NB4 (cell line): ENCODE measurements around the gene CDK11B.

Source experiments
- DNase-seq: peaks from one replicate; pipeline ENCODE4 v3.0.0; 2010; ENCODE audit warnings: low read depth
- H3K4me3 ChIP-seq: one replicate; pipeline ENCODE4 v1.5.1; 2011; ENCODE audit warnings: mild to moderate bottlenecking, low read depth, low read length, moderate library complexity
- MYC ChIP-seq: IDR thresholded peaks from 2 replicates; pipeline ENCODE4 v1.6.1; 2011; ENCODE audit warnings: low read depth, low read length
- POLR2A ChIP-seq: IDR thresholded peaks from 2 replicates; pipeline ENCODE4 v1.6.1; 2011; ENCODE audit warnings: mild to moderate bottlenecking; ENCODE audit not compliant: insufficient read length; ENCODE audit errors: extremely low read depth
- TF ChIP-seq, protein P1 (sequence below): IDR thresholded peaks from 2 replicates; pipeline ENCODE4 v1.6.1; 2011; ENCODE audit warnings: low read depth, low read length
- TF ChIP-seq, protein P2 (sequence below): IDR thresholded peaks from one replicate; pipeline ENCODE4 v1.5.1; 2012; ENCODE audit warnings: low read depth, low read length

The CDK11B gene

DNA sequence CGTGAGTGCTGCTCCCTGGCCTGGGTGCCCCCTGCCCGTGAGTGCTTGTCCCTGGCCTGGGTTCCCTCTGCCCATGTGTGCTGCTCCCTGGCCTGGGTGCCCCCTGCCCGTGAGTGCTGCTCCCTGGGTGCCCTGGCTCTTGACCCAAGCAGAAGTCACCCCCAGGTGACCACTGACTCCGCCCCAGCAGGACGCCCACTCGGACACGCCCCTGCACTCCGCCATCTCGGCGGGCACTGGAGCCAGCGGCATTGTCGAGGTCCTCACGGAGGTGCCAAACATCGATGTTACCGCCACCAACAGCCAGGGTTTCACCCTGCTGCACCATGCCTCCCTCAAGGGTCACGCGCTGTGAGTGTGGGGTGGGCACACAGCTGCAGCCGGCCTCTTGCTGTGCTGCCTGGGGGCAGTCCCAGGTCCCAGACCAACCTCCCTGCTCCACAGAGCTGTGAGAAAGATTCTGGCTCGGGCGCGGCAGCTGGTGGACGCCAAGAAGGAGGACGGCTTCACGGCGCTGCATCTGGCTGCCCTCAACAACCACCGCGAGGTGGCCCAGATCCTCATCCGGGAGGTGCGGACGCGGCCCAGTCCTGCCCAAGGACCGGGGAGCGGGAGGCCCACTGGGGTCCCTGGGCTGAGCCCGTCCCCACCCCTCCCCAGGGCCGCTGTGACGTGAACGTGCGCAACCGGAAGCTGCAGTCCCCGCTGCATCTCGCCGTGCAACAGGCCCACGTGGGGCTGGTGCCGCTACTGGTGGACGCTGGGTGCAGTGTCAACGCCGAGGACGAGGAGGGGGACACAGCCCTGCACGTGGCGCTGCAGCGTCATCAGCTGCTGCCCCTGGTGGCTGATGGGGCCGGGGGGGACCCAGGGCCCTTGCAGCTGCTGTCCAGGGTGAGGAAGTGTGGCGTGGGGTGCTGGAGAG lies 30.7 kb downstream of the CDK11B start:
- H3K4me3 ChIP-seq = no peak overlapping the region
- DNase-seq = no peak
- TF ChIP-seq MYC (no peak), POLR2A (no peak)
- TF ChIP-seq, protein P1, sequence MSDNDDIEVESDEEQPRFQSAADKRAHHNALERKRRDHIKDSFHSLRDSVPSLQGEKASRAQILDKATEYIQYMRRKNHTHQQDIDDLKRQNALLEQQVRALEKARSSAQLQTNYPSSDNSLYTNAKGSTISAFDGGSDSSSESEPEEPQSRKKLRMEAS = no peak
- TF ChIP-seq, protein P2, sequence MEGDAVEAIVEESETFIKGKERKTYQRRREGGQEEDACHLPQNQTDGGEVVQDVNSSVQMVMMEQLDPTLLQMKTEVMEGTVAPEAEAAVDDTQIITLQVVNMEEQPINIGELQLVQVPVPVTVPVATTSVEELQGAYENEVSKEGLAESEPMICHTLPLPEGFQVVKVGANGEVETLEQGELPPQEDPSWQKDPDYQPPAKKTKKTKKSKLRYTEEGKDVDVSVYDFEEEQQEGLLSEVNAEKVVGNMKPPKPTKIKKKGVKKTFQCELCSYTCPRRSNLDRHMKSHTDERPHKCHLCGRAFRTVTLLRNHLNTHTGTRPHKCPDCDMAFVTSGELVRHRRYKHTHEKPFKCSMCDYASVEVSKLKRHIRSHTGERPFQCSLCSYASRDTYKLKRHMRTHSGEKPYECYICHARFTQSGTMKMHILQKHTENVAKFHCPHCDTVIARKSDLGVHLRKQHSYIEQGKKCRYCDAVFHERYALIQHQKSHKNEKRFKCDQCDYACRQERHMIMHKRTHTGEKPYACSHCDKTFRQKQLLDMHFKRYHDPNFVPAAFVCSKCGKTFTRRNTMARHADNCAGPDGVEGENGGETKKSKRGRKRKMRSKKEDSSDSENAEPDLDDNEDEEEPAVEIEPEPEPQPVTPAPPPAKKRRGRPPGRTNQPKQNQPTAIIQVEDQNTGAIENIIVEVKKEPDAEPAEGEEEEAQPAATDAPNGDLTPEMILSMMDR = no peak

DNA sequence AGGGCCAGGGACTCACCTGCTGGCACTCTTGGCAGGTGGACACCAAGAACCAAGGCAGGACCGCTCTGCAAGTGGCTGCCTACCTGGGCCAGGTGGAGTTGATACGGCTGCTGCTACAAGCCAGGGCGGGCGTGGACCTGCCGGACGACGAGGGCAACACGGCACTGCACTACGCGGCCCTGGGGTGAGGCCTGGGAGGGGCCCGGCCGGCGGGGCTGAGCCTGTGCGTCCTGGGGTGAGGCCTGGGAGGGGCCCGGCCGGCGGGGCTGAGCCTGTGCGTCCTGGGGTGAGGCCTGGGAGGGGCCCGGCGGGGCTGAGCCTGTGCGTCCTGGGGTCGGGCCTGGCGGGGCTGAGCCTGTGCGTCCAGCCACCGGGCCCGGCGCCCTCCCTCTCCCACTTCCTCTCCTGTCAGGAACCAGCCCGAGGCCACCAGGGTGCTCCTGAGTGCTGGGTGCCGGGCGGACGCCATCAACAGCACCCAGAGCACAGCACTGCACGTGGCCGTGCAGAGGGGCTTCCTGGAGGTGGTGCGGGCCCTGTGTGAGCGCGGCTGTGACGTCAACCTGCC lies 31.5 kb downstream of the CDK11B start:
- H3K4me3 ChIP-seq = no peak overlapping the region
- DNase-seq = no peak
- no peak for TF ChIP-seq MYC
- TF ChIP-seq, protein P2 = no peak
- no peak for TF ChIP-seq POLR2A
- TF ChIP-seq, protein P1 = no peak

DNA sequence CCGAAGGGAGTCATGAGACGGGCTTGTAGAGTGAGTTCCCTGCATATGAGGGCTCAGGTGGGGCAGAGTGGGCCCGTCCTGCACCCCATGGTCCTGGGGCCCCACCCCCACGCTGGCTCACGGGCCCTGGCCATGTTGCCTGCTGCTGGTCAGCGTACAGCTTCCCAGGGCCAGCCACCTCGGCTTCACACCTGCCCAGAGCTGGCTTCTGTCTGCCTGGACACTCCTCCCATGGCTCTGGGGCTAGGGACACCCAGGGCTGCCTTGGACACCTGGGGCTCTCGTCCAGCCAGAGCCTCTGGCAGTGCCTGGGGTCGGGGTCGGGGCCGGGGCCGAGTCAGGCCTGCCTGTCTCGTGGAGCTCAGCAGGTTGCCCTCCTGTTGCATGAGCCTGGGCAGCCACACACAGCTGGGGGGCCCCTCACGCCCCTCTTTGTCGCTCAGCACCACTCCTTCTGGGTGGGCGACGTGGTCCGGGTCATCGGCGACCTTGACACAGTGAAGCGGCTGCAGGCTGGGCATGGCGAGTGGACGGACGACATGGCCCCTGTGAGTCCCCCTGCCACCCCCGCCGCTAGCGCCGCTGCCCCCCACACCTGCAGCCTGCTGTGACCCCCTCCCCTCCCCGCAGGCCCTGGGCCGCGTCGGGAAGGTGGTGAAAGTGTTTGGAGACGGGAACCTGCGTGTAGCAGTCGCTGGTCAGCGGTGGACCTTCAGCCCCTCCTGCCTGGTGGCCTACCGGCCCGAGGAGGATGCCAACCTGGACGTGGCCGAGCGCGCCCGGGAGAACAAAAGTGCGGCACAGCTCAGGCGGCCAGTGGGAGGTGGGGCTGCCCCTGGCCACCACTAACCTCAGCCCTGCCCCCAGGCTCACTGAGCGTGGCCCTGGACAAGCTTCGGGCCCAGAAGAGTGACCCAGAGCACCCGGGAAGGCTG lies 32.3 kb downstream of the CDK11B start:
- TF ChIP-seq, protein P2 = no peak
- TF ChIP-seq POLR2A = no peak
- TF ChIP-seq, protein P1 = no peak
- TF ChIP-seq MYC = no peak
- H3K4me3 ChIP-seq = no peak overlapping the region
- DNase-seq = no peak

DNA sequence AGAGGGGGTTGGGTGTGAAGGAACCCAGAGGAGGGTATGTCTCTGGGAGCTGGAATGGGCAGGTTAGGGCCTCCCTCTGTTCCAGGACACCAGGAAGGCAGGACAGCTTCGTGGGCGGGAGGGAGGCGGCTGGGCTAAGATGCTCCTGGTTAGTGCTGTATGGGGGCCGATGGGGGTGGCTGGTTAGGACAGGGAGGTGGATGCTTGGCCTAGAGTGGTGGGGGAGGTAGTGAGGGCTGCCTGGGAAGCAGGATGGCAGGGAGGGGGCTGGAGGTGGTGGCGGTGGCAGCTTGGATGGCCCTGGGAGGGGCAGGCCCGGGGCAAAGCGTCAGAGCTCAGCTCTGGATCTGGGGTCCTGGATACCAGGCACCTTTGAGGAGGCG lies 33.0 kb downstream of the CDK11B start:
- DNase-seq = no peak
- TF ChIP-seq POLR2A (no peak), MYC (no peak)
- TF ChIP-seq, protein P1 = no peak
- TF ChIP-seq, protein P2 = no peak
- no peak overlapping the region for H3K4me3 ChIP-seq

DNA sequence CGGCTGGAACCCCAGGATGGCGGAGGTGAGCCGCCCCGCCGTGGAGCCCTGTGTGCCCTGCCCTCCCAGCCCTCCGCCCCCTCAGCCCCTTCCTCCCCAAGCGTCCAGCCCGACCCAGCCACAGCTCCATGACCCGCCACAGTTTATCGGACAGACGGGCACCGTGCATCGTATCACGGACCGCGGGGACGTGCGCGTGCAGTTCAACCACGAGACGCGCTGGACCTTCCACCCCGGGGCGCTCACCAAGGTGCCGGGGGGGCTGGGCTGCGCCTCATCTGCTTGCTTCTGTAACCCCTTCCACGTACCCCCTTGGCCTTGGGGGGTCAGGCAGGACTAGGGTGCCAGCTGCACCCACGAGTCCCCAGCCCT lies 33.4 kb downstream of the CDK11B start:
- no peak for DNase-seq
- TF ChIP-seq, protein P1 = no peak
- TF ChIP-seq POLR2A (no peak), MYC (no peak)
- TF ChIP-seq, protein P2 = no peak
- no peak overlapping the region for H3K4me3 ChIP-seq
